ENCODE measurements around the gene SLC5A4. TPM values are rescaled to one million over a fixed set of nuclear protein-coding genes. Genes with fewer than 3 reads are reported as not detected.
"Not testable (repeated sequence)": the region's sequence is repeated elsewhere in the genome, so short reads cannot be mapped to it uniquely, and the experiment has no call there.

Gene SLC5A4
- total RNA-seq, result 1 to 10 TPM in 1 of 3 donors, under 1 TPM in 1, not detected in 1; 0.16 to 1.3 TPM

DNA sequence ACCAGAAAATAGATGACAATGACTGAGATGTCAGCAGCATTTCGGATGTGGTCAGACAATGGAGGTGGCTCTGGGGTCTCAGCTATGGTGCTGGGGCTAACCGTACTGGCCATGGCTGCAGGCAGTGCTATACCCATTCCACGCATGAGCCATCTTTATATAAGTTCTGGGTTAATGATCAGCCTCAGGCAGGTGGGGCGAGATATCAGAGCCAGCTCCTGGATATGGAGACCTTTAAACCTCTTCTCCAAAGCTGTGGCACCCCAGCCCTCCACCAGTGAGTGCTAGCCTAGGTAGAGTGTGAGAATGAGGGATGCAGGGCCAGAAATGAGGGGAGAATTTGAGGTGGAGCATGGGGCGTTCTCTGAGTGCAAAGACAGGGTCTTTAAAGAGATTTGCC is at the start of gene SLC5A4:
Gene SLC5A4, minus strand, starts transcription at position 131 of the 400 bp plus-strand sequence. Its CDS starts 18 bp downstream, at position 113.
- DNase-seq (ENCODE audit: low spot score in 2 of 2), result no peak
- intact Hi-C loops (cut with DNase I; ENCODE audit: low total_unique reads), result no loop called here
- Histone ChIP-seq H3K36me3 (no peaks in the 10 kb centered on the region), H3K4me1 (no peaks in the 10 kb centered on the region), H3K27me3 (no peaks in the 10 kb centered on the region), H3K27ac (no peak within 1 kb of the TSS), H3K4me3 (no peak within 1 kb of the TSS), H3K9me3 (no peaks in the 10 kb centered on the region)
- TF ChIP-seq POLR2A (IDR thresholded peaks at IDR 0.05), result no peak
- TF ChIP-seq POLR2AphosphoS5 (IDR thresholded peaks at IDR 0.05), result no peak
- TF ChIP-seq, protein P1, sequence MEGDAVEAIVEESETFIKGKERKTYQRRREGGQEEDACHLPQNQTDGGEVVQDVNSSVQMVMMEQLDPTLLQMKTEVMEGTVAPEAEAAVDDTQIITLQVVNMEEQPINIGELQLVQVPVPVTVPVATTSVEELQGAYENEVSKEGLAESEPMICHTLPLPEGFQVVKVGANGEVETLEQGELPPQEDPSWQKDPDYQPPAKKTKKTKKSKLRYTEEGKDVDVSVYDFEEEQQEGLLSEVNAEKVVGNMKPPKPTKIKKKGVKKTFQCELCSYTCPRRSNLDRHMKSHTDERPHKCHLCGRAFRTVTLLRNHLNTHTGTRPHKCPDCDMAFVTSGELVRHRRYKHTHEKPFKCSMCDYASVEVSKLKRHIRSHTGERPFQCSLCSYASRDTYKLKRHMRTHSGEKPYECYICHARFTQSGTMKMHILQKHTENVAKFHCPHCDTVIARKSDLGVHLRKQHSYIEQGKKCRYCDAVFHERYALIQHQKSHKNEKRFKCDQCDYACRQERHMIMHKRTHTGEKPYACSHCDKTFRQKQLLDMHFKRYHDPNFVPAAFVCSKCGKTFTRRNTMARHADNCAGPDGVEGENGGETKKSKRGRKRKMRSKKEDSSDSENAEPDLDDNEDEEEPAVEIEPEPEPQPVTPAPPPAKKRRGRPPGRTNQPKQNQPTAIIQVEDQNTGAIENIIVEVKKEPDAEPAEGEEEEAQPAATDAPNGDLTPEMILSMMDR (IDR thresholded peaks at IDR 0.05), result no peak

DNA sequence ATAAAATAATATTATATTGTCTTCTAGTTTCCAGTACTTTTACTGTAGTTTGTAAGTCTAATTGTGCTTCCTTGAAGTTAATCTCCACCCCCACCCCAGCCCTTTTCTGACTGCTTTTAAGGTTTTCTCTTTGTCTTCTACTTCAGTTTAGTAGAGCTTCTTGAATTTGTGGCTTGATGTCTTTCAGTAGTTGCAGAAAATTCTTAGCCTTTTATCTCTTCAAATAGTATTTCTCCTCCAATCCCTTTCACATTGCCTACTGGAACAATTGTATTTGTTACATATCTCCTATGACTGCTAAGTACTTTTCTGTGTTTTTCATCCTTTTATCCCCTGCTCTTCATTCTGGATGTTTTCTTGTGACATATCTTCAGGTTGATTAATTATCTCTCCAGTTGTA is 38.8 kb upstream of the SLC5A4 start:
- H3K4me1 ChIP-seq; intact Hi-C loops (cut with DNase I; ENCODE audit: low total_unique reads); H3K4me3 ChIP-seq; H3K36me3 ChIP-seq; DNase-seq (ENCODE audit: low spot score in 2 of 2); H3K27ac ChIP-seq; H3K27me3 ChIP-seq: not testable (repeated sequence)
- H3K9me3 ChIP-seq, result peaks cover 0 to 11% of the 10 kb centered on the region in 2 donors

DNA sequence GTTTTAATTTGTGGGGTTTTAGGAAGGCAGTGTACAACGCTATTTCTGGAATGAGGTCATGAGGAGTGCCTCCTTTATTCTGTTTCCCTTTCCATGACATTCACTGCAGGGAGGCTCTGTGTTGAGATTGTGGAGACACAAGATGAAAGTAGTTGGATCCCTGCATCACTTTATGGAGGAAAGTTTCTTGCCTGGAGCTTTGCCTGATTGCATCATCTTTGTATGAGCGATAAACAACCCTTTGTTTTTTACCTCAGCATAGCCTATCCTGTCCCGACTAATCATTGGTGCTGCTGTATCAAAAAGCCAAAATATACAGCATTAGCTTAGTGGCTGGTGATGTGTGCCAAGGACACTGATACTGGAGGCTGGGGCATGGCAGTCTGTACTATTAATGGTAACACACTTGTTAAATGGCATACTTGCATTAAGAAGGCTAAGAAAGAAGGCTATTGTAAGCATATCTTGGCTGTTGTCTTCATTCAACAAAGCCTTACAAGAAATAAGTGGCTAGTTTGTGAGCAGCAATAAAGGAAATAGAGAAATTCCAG is 31.2 kb upstream of the SLC5A4 start:
- no peak for DNase-seq (ENCODE audit: low spot score in 2 of 2)
- Histone ChIP-seq H3K36me3 (no peaks in the 10 kb centered on the region), H3K27me3 (no peaks in the 10 kb centered on the region), H3K27ac (no peak overlapping the region), H3K4me3 (no peak overlapping the region), H3K9me3 (peaks cover 0 to 6% of the 10 kb centered on the region in 2 donors), H3K4me1 (no peaks in the 10 kb centered on the region)
- intact Hi-C loops (cut with DNase I; ENCODE audit: low total_unique reads), result no loop called here
- TF ChIP-seq POLR2A (IDR thresholded peaks at IDR 0.05), result no peak
- no peak for TF ChIP-seq POLR2AphosphoS5 (IDR thresholded peaks at IDR 0.05)
- TF ChIP-seq, protein P1 (IDR thresholded peaks at IDR 0.05), result no peak

DNA sequence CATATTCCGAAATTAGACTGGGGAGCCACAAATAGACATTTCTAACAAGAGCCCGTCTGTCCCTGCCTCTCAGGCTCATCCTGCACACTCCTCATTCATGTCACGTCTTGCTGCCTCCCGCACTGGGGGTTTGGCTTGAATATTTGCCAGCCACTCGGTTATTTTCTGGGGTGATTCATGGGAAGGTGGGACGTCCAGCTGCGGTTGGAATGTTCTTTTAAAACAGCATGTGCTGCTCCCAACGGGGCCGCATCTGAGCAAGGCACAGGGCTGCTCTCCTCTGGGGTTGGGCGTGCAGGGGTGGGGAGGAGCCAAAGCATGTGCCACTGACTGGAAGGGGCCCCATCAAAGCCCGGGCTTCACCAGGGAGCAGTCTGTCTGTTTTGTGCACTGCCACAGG is 25.9 kb upstream of the SLC5A4 start:
- Histone ChIP-seq H3K36me3 (no peaks in the 10 kb centered on the region), H3K4me1 (no peaks in the 10 kb centered on the region), H3K27ac (no peak overlapping the region), H3K9me3 (peaks cover 0 to under 1% of the 10 kb centered on the region in 2 donors), H3K4me3 (no peak overlapping the region), H3K27me3 (peaks cover 0 to 4% of the 10 kb centered on the region in 2 donors)
- DNase-seq (ENCODE audit: low spot score in 2 of 2), result no peak
- no peak for TF ChIP-seq POLR2AphosphoS5 (IDR thresholded peaks at IDR 0.05)
- TF ChIP-seq POLR2A (IDR thresholded peaks at IDR 0.05), result no peak
- TF ChIP-seq, protein P1 (IDR thresholded peaks at IDR 0.05), result no peak
- intact Hi-C loops (cut with DNase I; ENCODE audit: low total_unique reads), result no loop called here

DNA sequence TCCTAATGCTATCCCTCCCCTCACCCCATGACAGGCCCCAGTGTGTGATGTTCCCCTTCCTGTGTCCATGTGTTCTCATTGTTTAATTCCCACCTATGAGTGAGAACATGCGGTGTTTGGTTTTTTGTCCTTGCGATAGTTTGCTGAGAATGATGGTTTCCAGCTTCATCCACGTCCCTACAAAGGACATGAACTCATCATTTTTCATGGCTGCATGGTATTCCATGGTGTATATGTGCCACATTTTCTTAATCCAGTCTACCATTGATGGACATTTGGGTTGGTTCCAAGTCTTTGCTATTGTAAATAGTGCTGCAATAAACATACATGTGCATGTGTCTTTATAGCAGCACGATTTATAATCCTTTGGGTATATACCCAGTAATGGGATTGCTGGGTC is 20.2 kb upstream of the SLC5A4 start:
- H3K9me3 ChIP-seq; H3K36me3 ChIP-seq; H3K27ac ChIP-seq; DNase-seq (ENCODE audit: low spot score in 2 of 2); H3K4me3 ChIP-seq; intact Hi-C loops (cut with DNase I; ENCODE audit: low total_unique reads); H3K27me3 ChIP-seq; H3K4me1 ChIP-seq: not testable (repeated sequence)

DNA sequence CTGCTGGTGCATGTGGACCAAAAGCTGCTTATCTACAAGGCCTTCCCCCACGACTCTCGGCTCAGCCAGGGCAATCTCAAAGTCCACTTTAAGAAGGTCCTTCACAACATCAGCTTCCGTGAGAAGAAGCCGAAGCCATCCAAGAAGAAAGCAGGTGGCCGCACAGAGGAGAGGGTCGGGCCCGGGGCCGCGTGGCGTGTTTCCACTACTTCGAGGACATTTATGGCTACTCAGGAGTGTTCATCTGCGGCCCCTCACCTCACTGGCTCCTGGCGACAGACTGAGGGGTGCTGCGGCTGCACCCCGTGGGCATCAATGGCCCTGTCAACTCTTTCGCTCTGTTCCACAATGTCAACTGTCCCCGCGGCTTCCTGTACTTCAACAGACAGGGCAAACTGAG is 16.2 kb upstream of the SLC5A4 start:
- DNase-seq (ENCODE audit: low spot score in 2 of 2), result no peak
- intact Hi-C loops (cut with DNase I; ENCODE audit: low total_unique reads), result no loop called here
- Histone ChIP-seq H3K27ac (no peak overlapping the region), H3K27me3 (no peaks in the 10 kb centered on the region), H3K36me3 (no peaks in the 10 kb centered on the region), H3K9me3 (no peaks in the 10 kb centered on the region), H3K4me3 (no peak overlapping the region), H3K4me1 (no peaks in the 10 kb centered on the region)
- TF ChIP-seq, protein P1 (IDR thresholded peaks at IDR 0.05), result no peak
- TF ChIP-seq POLR2AphosphoS5 (IDR thresholded peaks at IDR 0.05) (no peak), POLR2A (IDR thresholded peaks at IDR 0.05) (no peak)
